ENCODE data around the gene C11orf21.

DNA sequence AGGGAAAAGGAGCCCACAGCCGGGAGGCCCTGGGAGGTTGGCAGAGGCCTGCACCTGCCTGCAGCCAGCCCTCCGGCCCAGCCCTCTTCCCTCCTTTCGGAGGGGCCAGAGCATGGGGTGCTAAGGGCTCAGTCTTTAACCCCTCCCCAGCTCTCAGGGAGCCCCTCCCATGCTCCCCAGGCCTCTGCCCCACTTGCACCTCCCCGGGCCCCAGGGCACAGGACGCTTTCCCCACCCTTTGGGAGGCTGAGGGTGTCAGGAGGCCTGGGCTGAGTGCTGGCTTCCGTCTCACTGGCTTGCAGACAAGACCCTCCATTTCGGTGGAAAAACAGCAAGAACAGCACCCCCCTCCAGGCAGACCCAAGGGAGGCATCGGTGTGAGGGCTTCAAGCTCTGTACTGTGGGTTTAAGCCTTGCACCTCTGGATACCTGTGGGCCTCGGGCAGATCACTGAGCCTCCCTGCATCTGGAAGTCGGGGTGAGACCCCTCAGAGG is 38.6 kb downstream of the C11orf21 start:
- TF ChIP-seq RFX5 (IDR thresholded peaks at IDR 0.05; ENCODE audit: low read depth, low read length): no peak
- TF ChIP-seq, protein P1, sequence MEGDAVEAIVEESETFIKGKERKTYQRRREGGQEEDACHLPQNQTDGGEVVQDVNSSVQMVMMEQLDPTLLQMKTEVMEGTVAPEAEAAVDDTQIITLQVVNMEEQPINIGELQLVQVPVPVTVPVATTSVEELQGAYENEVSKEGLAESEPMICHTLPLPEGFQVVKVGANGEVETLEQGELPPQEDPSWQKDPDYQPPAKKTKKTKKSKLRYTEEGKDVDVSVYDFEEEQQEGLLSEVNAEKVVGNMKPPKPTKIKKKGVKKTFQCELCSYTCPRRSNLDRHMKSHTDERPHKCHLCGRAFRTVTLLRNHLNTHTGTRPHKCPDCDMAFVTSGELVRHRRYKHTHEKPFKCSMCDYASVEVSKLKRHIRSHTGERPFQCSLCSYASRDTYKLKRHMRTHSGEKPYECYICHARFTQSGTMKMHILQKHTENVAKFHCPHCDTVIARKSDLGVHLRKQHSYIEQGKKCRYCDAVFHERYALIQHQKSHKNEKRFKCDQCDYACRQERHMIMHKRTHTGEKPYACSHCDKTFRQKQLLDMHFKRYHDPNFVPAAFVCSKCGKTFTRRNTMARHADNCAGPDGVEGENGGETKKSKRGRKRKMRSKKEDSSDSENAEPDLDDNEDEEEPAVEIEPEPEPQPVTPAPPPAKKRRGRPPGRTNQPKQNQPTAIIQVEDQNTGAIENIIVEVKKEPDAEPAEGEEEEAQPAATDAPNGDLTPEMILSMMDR (IDR thresholded peaks at IDR 0.05 in 2 of 3, conservative IDR thresholded peaks at IDR 0.05 in 1 of 3; ENCODE audit: control insufficient read depth in 2 of 3, extremely low read depth in 1 of 3, insufficient read depth in 1 of 3, low read depth in 3 of 3, low read length in 3 of 3): no peak
- no peak for TF ChIP-seq SRF (IDR thresholded peaks at IDR 0.05; ENCODE audit: low read depth in 2 of 2, low read length in 2 of 2)
- no peak for TF ChIP-seq POLR2AphosphoS5 (IDR thresholded peaks at IDR 0.05; ENCODE audit: low read length)
- no peak for TF ChIP-seq SMC3 (IDR thresholded peaks at IDR 0.05; ENCODE audit: borderline replicate concordance, low read length)
- TF ChIP-seq ZNF274 (IDR thresholded peaks at IDR 0.05; ENCODE audit: insufficient read depth, insufficient read length): no peak
- no peak for TF ChIP-seq POLR2A (IDR thresholded peaks at IDR 0.05; ENCODE audit: low read depth, low read length)
- TF ChIP-seq HDAC6 (IDR thresholded peaks at IDR 0.05; ENCODE audit: unreplicated experiment): no peak
- TF ChIP-seq, protein P2, sequence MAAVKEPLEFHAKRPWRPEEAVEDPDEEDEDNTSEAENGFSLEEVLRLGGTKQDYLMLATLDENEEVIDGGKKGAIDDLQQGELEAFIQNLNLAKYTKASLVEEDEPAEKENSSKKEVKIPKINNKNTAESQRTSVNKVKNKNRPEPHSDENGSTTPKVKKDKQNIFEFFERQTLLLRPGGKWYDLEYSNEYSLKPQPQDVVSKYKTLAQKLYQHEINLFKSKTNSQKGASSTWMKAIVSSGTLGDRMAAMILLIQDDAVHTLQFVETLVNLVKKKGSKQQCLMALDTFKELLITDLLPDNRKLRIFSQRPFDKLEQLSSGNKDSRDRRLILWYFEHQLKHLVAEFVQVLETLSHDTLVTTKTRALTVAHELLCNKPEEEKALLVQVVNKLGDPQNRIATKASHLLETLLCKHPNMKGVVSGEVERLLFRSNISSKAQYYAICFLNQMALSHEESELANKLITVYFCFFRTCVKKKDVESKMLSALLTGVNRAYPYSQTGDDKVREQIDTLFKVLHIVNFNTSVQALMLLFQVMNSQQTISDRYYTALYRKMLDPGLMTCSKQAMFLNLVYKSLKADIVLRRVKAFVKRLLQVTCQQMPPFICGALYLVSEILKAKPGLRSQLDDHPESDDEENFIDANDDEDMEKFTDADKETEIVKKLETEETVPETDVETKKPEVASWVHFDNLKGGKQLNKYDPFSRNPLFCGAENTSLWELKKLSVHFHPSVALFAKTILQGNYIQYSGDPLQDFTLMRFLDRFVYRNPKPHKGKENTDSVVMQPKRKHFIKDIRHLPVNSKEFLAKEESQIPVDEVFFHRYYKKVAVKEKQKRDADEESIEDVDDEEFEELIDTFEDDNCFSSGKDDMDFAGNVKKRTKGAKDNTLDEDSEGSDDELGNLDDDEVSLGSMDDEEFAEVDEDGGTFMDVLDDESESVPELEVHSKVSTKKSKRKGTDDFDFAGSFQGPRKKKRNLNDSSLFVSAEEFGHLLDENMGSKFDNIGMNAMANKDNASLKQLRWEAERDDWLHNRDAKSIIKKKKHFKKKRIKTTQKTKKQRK (IDR thresholded peaks at IDR 0.05; ENCODE audit: low read depth, low read length): no peak
- TF ChIP-seq SREBF1 (IDR thresholded peaks at IDR 0.05; ENCODE audit: low read length): no peak
- TF ChIP-seq EZH2 (IDR thresholded peaks at IDR 0.05; ENCODE audit: borderline replicate concordance, control insufficient read depth, low read depth, low read length): no peak
- no peak for TF ChIP-seq KDM1A (IDR thresholded peaks at IDR 0.05; ENCODE audit: borderline replicate concordance)
- no peak for TF ChIP-seq CEBPB (IDR thresholded peaks at IDR 0.05; ENCODE audit: borderline replicate concordance in 1 of 2, low read depth in 2 of 2, low read length in 2 of 2)
- TF ChIP-seq ZBTB11 (CRISPR knock-in tag; IDR thresholded peaks at IDR 0.05): no peak
